Stimulated activated naive CD8-positive, alpha-beta T cell treated with anti-CD3 and anti-CD28 coated beads, Interleukin-15, amount 100 ng/mL, for 72 hours (primary cell): ENCODE measurements around the gene TBC1D16.
"Not testable (repeated sequence)": the region's sequence is repeated elsewhere in the genome, so short reads cannot be mapped to it uniquely, and the experiment has no call there.

Experiments used
- ATAC-seq: fragments of 150-1000 bp; cut with Tn5 transposase; 2 replicates; pipeline ENCODE4 v1.10.0; 2021; ENCODE audit warnings: mild to moderate bottlenecking, moderate library complexity
- DNase-seq, 2 donors: peaks; one replicate each; pipeline ENCODE4 v3.0.0; 2021 to 2022
- H3K27ac Mint-ChIP-seq, 2 donors: one replicate each; pipeline ENCODE4 v1.8.0; 2022; ENCODE audit warnings: mild to moderate bottlenecking in 2 of 2, mixed read lengths in 2 of 2, moderate library complexity in 2 of 2
- H3K27me3 Mint-ChIP-seq: one replicate; pipeline ENCODE4 v1.8.0; 2022; ENCODE audit warnings: mixed read lengths
- H3K4me1 Mint-ChIP-seq: one replicate; pipeline ENCODE4 v1.8.0; 2022; ENCODE audit warnings: mild to moderate bottlenecking, mixed read lengths
- H3K4me3 Mint-ChIP-seq, 2 donors: one replicate each; pipeline ENCODE4 v1.8.0; 2022; ENCODE audit warnings: mild to moderate bottlenecking in 2 of 2, mixed read lengths in 2 of 2, moderate library complexity in 1 of 2
- H3K9me3 Mint-ChIP-seq, 2 donors: one replicate each; pipeline ENCODE4 v1.8.0; 2022; ENCODE audit warnings: mixed read lengths in 2 of 2

Gene TBC1D16

GRCh38 chr17:79893457-79893856 is 142.2 kb downstream of the TBC1D16 start:
- DNase-seq, H3K27ac Mint-ChIP-seq, H3K4me1 Mint-ChIP-seq, H3K4me3 Mint-ChIP-seq, ATAC-seq, H3K9me3 Mint-ChIP-seq: not testable (repeated sequence)
- peaks cover 51% of the 10 kb centered on the region for H3K27me3 Mint-ChIP-seq

- H3K4me3 Mint-ChIP-seq, result no peak overlapping the region
- no peaks in the 10 kb centered on the region for H3K9me3 Mint-ChIP-seq
- H3K27me3 Mint-ChIP-seq, result peaks cover 51% of the 10 kb centered on the region
- DNase-seq (no peak), ATAC-seq (peak; percentile 12)
- peak overlapping the region in 1 of 2 donors; percentile 11 for H3K27ac Mint-ChIP-seq
- H3K4me1 Mint-ChIP-seq, result no peaks in the 10 kb centered on the region
These were observed 143.0 kb downstream of the TBC1D16 start for GRCh38 chr17:79892457-79893241.

- Mint-ChIP-seq H3K27me3 (peaks cover 41% of the 10 kb centered on the region), H3K9me3 (no peaks in the 10 kb centered on the region), H3K4me1 (no peaks in the 10 kb centered on the region), H3K4me3 (no peak overlapping the region), H3K27ac (peak overlapping the region in 1 of 2 donors; percentile 62)
- DNase-seq (no peak), ATAC-seq (no peak)
These were observed 144.4 kb downstream of the TBC1D16 start for GRCh38 chr17:79891113-79891730.

- ATAC-seq, result no peak
- H3K4me3 Mint-ChIP-seq, result no peak overlapping the region
- H3K4me1 Mint-ChIP-seq, result no peaks in the 10 kb centered on the region
- H3K9me3 Mint-ChIP-seq, result no peaks in the 10 kb centered on the region
- DNase-seq, result no peak
- peak overlapping the region in 1 of 2 donors; percentile 62 for H3K27ac Mint-ChIP-seq
- peaks cover 41% of the 10 kb centered on the region for H3K27me3 Mint-ChIP-seq
These were observed 145.0 kb downstream of the TBC1D16 start for GRCh38 chr17:79890706-79891105.

- H3K27me3 Mint-ChIP-seq, result peaks cover 44% of the 10 kb centered on the region
- H3K4me1 Mint-ChIP-seq, result no peaks in the 10 kb centered on the region
- H3K9me3 Mint-ChIP-seq, result no peaks in the 10 kb centered on the region
- no peak for DNase-seq
- no peak for ATAC-seq
- no peak overlapping the region for H3K27ac Mint-ChIP-seq
- H3K4me3 Mint-ChIP-seq, result no peak overlapping the region
These were observed 146.6 kb downstream of the TBC1D16 start for GRCh38 chr17:79888811-79889634.

- H3K4me1 Mint-ChIP-seq, result no peaks in the 10 kb centered on the region
- H3K9me3 Mint-ChIP-seq, result no peaks in the 10 kb centered on the region
- H3K4me3 Mint-ChIP-seq, result no peak overlapping the region
- no peak overlapping the region for H3K27ac Mint-ChIP-seq
- ATAC-seq (no peak), DNase-seq (no peak)
- peaks cover 53% of the 10 kb centered on the region for H3K27me3 Mint-ChIP-seq
These were observed 147.6 kb downstream of the TBC1D16 start for GRCh38 chr17:79888009-79888540.

GRCh38 chr17:79887451-79887991 is 148.2 kb downstream of the TBC1D16 start:
- peaks cover 52% of the 10 kb centered on the region for H3K27me3 Mint-ChIP-seq
- DNase-seq, result no peak
- no peaks in the 10 kb centered on the region for H3K4me1 Mint-ChIP-seq
- ATAC-seq, result no peak
- no peak overlapping the region for H3K4me3 Mint-ChIP-seq
- no peaks in the 10 kb centered on the region for H3K9me3 Mint-ChIP-seq
- H3K27ac Mint-ChIP-seq, result no peak overlapping the region

- no peaks in the 10 kb centered on the region for H3K4me1 Mint-ChIP-seq
- H3K27me3 Mint-ChIP-seq, result peaks cover 19% of the 10 kb centered on the region
- H3K27ac Mint-ChIP-seq, result no peak overlapping the region
- ATAC-seq (no peak), DNase-seq (no peak)
- no peaks in the 10 kb centered on the region for H3K9me3 Mint-ChIP-seq
- H3K4me3 Mint-ChIP-seq, result no peak overlapping the region
These were observed 152.5 kb downstream of the TBC1D16 start for GRCh38 chr17:79883202-79883601.
